Sciatic nerve (tissue), 2 donors: ENCODE results near the gene MRGPRF. TPM values are rescaled to one million over a fixed set of nuclear protein-coding genes. Genes with fewer than 3 reads are reported as not detected.
A peak's percentile ranks its signal among the peaks of the same experiment; 100 is the strongest.
"Not testable (repeated sequence)": the region's sequence is repeated elsewhere in the genome, so short reads cannot be mapped to it uniquely, and the experiment has no call there.

Experiments used
- ATAC-seq: fragments of 200-7000 bp; cut with Tn5 transposase; one replicate; pipeline ENCODE4 v1.9.1; 2020; ENCODE audit warnings: mild to moderate bottlenecking, moderate library complexity
- DNase-seq: peaks from one replicate; pipeline ENCODE4 v3.0.0-alpha.2; 2020; ENCODE audit warnings: low spot score
- intact Hi-C: fragments of 100-400 bp; cut with DNase I; formaldehyde crosslinking; loops from one replicate; pipeline ENCODE4 v1.14.2; 2022
- total RNA-seq: library from RNA; stranded (reverse); fragmentation: NEBNext Ultra II Directional; extraction: Animal tissue kit (Norgen Biotek cat#: 25700); gene quantifications from one replicate; pipeline ENCODE4 v1.2.1, GENCODE V29; 2021
- donor health status: DM: no; HTN: no; CAD: no.
- donor health status: DM: no; HTN: no; CAD: no.

MRGPRF gene
- total RNA-seq, 1 donor from 2014 or later, result 39.5 TPM

- intact Hi-C loops, result no loop called here
- DNase-seq, result peak; percentile 84
- ATAC-seq, result peak; percentile 49
These were observed 4.2 kb downstream of the MRGPRF start for GRCh38 chr11:69008737-69009440.

GRCh38 chr11:69007975-69008381 is 5.1 kb downstream of the MRGPRF start:
- DNase-seq, result peak; percentile 59
- intact Hi-C loops, result no loop called here
- ATAC-seq, result no peak

- DNase-seq, result no peak
- no peak for ATAC-seq
- intact Hi-C loops, result no loop called here
These were observed 6.2 kb downstream of the MRGPRF start for GRCh38 chr11:69006816-69007215.

- intact Hi-C loops, result no loop called here
- DNase-seq (peak; percentile 54), ATAC-seq (no peak)
These were observed 7.2 kb downstream of the MRGPRF start for GRCh38 chr11:69005631-69006368.

- ATAC-seq (no peak), DNase-seq (peak; percentile 59)
- intact Hi-C loops, result no loop called here
These were observed 7.8 kb downstream of the MRGPRF start for GRCh38 chr11:69005183-69005630.

DNA sequence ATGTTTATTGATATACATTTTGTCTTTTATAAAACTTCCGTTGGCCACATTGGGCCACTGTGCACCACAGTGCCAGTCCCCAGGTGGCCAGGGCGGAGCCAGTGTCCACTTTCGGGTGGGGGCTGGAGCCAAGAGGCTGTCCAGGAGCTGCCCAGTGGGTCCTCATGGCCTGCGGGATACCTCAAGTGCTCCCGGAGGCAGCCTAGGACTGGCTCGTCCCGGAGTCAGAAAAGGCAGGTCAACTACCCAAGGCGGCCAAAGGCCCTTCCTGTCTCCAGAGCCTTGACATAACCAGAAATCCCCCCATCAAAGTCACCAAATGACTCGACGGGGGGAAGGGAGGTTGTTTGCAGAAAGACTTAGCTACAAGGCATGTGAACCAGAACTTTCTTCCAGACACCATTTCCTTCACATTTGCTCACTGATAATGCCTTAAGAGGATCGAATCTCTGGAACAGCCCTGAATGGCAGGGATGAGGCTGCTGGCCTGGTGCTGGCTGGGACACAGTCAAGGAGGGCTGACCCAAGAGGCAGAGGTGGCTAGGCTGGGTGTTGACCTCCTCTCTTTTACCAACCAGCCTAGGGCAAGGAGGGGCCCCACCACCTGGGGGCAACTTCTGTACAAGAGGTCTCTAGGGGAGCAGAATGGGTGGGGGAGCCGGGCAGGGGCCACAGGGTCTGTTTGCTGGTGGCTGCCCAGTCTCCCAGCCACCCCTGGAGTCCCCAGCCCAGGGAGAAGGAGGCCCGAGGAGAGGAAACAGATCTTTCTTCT is 8.4 kb downstream of the MRGPRF start:
- intact Hi-C loops, result no loop called here
- ATAC-seq, result no peak
- DNase-seq, result peak; percentile 55

- peak; percentile 56 for DNase-seq
- ATAC-seq, result no peak
- intact Hi-C loops, result no loop called here
These were observed 9.1 kb downstream of the MRGPRF start for GRCh38 chr11:69003866-69004367.

GRCh38 chr11:69003301-69003865 is 9.7 kb downstream of the MRGPRF start:
- DNase-seq (peak; percentile 54), ATAC-seq (no peak)
- intact Hi-C loops, result no loop called here

- intact Hi-C loops, result no loop called here
- DNase-seq, result peak; percentile 57
These were observed 10.3 kb downstream of the MRGPRF start for GRCh38 chr11:69002570-69003231.

DNA sequence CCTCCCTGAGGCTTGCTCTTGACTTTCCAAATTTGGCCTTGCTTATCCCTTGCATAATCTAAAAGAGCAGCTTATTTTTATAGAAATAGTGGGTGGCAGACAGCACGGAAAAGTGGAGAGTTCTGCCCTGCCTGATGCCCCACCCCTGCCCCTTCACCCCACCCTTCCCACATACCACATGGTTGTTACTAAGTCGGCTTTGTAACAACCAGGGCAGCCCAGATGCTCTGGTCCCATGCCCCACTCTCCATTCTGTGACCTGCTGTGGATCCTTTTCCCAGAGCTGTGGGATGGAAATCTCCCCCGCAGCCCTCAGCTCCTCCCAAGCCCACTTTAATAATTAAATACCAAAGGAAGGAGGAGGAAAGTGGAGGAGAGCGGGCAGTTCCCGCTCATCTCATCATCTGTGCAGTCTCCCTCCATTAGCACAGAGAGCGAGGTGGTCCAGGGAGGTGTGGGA is 10.9 kb downstream of the MRGPRF start:
- intact Hi-C loops, result no loop called here
- DNase-seq (peak; percentile 57), ATAC-seq (peak; percentile 56)

More at GRCh38 chr11:69002570-69003231, 10.3 kb downstream of the MRGPRF start:
- ATAC-seq, result no peak

DNA sequence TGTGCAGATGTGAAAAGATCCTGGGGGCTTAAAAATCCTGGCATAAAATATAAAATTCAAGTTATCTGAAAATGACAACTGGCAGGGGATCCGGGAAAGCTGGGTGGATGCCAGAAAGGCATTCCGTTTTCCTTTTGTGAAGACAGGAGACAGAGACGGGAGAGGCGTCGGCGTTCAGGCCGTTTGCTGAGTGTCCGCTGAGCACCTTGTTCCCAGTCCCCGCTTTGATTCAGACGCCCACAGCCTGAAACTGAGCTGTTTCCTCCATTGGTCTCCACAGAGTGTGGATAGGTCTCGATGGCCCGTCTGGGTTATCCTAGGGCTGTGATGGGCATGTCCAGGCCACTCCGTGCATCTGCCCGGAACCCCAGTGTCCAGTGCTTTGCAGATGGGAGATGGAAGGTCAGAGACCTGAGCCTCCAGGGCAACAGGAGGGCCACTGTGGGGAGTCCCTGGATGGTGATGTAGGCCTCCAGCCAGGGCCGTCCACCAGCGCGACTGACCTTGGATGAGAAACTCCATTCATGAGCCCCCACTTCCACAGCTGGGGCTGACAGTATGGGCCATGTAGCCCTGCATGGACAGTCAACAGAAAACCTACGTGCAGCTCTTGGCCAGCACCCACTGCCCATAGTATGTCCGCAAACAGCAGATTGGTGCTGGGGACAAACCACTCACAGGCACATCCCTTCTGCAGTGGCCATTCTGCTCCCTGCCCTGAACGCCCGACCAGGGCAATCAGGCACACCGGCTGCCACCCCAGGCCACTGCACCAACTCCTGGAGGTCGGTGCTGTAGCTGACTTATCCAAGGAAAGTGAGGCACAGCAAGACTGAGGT is 11.6 kb downstream of the MRGPRF start:
- peak; percentile 73 for DNase-seq
- intact Hi-C loops, result no loop called here
- peak; percentile 9 for ATAC-seq

DNA sequence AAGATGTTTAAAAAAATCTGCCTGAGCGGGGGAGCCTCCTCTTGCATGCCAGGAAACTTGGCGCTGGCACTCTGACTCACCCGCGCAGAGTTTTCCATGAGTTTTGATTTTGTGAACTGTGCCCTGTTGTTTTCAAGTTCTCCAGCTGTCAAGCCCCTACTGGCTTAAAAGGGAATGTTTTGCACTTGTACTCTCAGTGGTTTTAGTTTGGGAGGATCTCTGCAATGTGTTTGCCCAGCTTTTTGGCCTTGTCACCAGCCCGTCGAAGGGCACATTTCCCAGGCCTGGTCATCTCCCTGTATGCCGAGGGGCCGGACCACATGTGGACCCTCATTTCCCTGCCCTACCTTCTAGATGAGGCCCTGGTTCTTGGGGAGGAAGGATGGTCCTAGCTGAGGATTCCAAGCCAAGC is 12.2 kb downstream of the MRGPRF start:
- intact Hi-C loops, result no loop called here
- peak; percentile 83 for ATAC-seq
- DNase-seq, result peak; percentile 72

DNA sequence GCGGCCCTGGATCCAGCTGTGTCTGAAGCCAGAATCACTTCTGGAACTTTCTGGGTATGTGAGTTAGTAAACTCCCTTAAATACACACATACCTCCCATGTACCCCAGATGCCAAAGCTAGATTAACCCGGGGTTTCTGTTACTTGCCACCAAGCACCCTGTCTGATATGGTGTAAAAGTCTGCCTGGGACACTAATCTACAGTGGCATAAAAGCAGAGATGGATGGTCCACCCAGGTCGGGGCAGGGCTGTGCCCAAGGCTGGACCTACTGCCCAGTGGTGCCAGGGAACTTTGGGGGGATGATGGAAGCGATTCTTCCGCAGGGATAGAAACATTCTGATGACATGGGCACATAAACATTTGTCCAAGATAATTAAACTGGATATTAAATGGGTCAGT is 12.7 kb downstream of the MRGPRF start:
- DNase-seq (no peak), ATAC-seq (peak; percentile 14)
- intact Hi-C loops, result no loop called here

DNA sequence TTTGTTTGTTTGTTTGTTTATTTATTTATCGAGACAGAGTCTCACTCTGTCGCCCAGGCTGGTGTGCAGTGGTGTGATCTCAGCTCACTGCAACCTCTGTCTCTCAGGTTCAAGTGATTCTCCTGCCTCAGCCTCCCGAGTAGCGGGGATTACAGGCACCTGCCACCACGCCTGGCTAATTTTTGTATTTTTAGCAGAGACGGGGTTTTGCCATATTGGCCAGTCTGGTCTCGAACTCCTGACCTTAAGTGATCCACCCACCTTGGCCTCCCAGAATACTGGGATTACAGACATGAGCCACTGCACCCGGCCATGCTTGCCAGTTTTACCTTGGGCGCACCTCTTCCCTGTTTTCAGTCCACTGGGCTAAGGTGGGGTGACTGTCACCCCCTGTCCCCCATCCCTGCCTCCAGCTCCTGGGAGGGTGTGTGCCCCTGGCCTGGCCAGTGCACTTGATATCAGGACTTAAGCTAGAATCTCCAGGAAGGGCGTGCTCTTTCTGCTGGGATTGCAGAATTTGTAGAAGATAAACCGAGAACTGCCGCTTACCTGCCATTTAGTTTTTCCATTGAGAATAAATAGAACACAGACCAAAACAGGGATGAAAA is 13.2 kb downstream of the MRGPRF start:
- peak; percentile 55 for DNase-seq
- intact Hi-C loops, ATAC-seq: not testable (repeated sequence)

DNA sequence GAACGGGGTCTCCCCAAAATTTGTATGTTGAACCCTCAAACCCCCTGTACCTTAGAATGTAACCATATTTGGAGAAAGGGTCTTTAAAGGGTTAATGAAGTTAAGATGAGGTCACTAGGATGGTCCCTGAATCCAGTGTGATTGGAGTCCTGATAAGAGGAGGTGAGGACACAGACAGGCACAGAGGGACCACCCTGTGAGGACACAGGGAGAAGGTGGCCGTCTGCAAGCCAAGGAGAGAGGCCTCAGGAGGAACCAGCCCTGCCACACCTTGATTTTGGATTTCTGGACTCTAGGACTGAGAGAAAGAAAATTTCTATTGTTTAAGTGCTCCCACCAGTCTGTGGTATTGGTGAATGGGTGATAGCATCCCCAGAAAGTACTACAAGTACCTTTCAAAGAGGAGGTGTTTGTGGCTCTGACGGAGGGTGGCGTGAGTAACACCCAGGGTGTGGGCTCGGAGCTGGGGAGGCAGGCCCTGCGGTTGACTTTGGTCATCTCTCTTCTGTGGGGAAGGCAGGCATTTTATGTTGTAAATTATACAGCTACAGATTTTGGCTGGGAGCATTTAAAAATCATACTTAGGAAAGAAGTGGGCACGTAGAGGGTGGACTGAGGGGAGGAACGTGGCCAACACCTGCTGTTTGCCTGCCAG is 13.8 kb downstream of the MRGPRF start:
- ATAC-seq (no peak), DNase-seq (peak; percentile 33)
- intact Hi-C loops, result no loop called here

GRCh38 chr11:68998390-68998911 is 14.6 kb downstream of the MRGPRF start:
- ATAC-seq (no peak), DNase-seq (peak; percentile 64)
- intact Hi-C loops, result no loop called here

- ATAC-seq (no peak), DNase-seq (peak; percentile 12)
- intact Hi-C loops, result no loop called here
These were observed 15.1 kb downstream of the MRGPRF start for GRCh38 chr11:68997995-68998348.
